ENCODE measurements around the gene MASP1. TPM values are rescaled to one million over a fixed set of nuclear protein-coding genes. Genes with fewer than 3 reads are reported as not detected.

The MASP1 gene
- not detected in 2 replicates for total RNA-seq

GRCh38 chr3:187291512-187292132 lies at the start of gene MASP1:
Gene MASP1, minus strand, starts transcription at chr3:187291737. Its CDS starts 105 bp downstream, at chr3:187291632.

GRCh38 chr3:187197335-187197649 lies 94.2 kb downstream of the MASP1 start, which contains the start of gene RTP1:
Gene RTP1, plus strand, starts transcription at chr3:187197486. Its CDS starts 30 bp downstream, at chr3:187197516.

Other genes starting within 250 kb of the MASP1 start
- 19.0 and 45.8 TPM in 2 replicates for gene RPL39L, start 152.2 kb downstream of the MASP1 start, total RNA-seq
- gene RTP1, start 94.3 kb downstream of the MASP1 start, total RNA-seq: not detected in 2 replicates
- 0.89 TPM in 1 of 2 replicates, not detected in the other for gene RTP4, start 76.6 kb upstream of the MASP1 start, total RNA-seq

Data from mesangial cell (primary cell).